Ramos (cell line): ENCODE results near the gene PPP1R3D.
"Not testable (repeated sequence)": the region's sequence is repeated elsewhere in the genome, so short reads cannot be mapped to it uniquely, and the experiment has no call there.

Experiments used
- in situ Hi-C: fragments of 300-500 bp; cut with MboI; formaldehyde crosslinking; loops from one replicate; pipeline ENCODE4 v1.14.3; 2022; ENCODE audit warnings: low sequenced_read_pairs; ENCODE audit not compliant: unreplicated experiment

The PPP1R3D gene, protein sequence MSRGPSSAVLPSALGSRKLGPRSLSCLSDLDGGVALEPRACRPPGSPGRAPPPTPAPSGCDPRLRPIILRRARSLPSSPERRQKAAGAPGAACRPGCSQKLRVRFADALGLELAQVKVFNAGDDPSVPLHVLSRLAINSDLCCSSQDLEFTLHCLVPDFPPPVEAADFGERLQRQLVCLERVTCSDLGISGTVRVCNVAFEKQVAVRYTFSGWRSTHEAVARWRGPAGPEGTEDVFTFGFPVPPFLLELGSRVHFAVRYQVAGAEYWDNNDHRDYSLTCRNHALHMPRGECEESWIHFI

DNA sequence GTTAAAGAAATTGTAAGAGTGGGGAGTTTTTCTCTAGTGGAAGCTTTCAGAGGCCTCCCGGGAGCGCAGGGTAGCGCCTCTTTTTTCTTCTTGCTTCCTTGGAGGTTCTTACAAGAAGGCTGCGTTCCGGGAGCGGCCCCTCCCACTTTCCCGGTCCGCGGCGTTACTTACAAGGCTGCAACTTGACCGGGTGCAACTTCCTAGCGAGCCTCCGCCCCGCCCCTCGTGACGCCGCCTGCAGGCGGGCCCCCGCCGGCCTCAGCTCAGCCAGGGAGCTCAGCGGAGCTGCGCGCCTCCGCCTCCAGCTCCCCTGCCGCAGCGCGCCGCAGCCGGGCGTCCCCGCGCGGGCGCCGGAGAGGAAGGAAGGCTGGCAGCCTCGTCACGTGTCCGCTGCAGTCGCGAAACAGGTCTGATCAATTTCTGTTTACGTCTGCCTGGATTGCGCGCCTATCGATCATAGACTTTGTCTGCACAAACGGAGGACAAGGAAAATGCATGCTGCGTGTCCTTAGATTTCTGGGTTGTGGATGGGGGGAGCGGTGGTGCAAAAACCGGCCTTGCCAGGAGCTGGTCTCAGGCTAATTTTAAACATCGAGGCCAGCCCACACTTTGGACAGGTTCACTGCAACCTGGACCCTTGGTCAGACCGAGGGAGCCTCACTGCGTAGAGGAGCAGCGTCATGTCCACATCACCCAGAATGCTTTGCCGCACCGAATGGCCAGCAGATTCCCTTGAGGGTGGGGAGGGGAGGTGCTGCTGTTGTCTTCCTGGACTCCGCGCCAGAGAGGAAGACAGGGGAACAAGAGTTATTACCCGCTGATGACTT is at the start of gene PPP1R3D, which contains the start of gene FAM217B:
PPP1R3D (minus strand) TSS at position 177 of the 827 bp plus-strand sequence. CDS start 374 bp downstream, outside the sequence.
FAM217B (plus strand) TSS at position 261 of the 827 bp plus-strand sequence. CDS start 3,555 bp downstream, outside the sequence.
- in situ Hi-C loops = no loop called here

- in situ Hi-C loops = no loop called here
Observed at GRCh38 chr20:59988141-59988540, 48.0 kb upstream of the PPP1R3D start.

DNA sequence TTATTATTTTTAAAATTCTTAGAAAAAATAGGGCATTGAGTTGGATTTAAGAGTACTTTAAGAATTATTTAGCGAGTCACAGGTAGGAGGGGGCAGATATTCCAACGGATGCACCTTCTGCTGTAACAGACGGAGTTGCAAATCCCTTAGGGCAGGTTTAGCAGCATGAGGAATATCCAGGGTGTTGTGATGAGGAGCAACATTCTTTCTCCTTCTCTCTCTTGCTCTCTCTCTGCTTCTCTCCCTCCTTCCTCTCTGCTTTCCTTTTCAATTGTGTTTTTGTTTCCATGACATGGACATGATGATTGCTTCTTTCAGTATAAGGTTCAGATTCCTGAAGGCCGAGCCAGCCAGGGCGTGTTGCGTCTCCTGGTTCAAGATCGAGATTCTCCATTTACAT is 47.0 kb upstream of the PPP1R3D start:
- in situ Hi-C loops = no loop called here

DNA sequence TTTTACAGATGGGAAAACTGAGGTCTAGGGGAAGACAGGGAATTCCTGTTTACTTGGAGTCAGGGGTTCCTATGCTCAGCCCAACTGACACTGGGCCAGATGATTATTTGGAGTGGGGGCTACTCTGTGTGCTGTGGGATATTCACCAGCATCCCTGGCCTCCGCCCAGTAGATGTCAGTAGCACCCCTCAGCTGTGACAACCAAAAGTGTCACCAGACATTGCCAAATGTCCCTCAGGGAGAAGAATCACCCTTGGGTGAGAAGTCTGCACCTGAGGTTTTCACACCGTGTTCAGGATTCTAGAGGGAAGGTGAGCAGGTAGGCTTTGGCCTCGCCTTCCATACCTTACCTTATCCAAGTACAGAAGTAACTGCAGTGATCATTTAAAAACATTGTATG is 45.8 kb upstream of the PPP1R3D start:
- in situ Hi-C loops = no loop called here

- in situ Hi-C loops = no loop called here
Observed at GRCh38 chr20:59985164-59985563, 45.1 kb upstream of the PPP1R3D start.

DNA sequence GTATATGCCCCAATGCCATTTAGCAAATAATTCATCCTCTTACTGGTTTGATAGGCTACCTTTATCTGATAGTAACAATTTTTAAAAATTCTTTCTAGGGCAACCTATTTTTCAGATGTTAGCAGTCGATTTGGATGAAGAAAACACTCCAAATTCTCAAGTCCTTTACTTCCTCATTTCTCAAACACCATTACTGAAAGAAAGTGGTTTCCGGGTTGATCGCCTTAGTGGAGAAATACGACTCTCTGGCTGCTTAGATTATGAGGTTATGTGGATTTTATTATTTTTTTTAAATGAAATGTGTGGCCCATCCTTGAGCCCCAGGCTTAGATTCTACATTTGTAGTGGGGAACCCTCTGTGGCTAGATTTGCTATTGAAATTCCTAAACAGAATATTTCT is 44.4 kb upstream of the PPP1R3D start:
- in situ Hi-C loops = no loop called here

- in situ Hi-C loops = no loop called here
Observed at GRCh38 chr20:59983076-59983475, 43.0 kb upstream of the PPP1R3D start.

- in situ Hi-C loops = no loop called here
Observed at GRCh38 chr20:59977086-59977485, 37.0 kb upstream of the PPP1R3D start.

- in situ Hi-C loops = no loop called here
Observed at GRCh38 chr20:59976156-59976782, 36.2 kb upstream of the PPP1R3D start.

- in situ Hi-C loops = no loop called here
Observed at GRCh38 chr20:59972037-59972801, 32.1 kb upstream of the PPP1R3D start.

GRCh38 chr20:59971428-59971827 is 31.3 kb upstream of the PPP1R3D start:
- in situ Hi-C loops = no loop called here

- in situ Hi-C loops = no loop called here
Observed at GRCh38 chr20:59966428-59966827, 26.3 kb upstream of the PPP1R3D start.

- in situ Hi-C loops = no loop called here
Observed at GRCh38 chr20:59962155-59962554, 22.1 kb upstream of the PPP1R3D start.

- in situ Hi-C loops = no loop called here
Observed at GRCh38 chr20:59961423-59961822, 21.3 kb upstream of the PPP1R3D start.

DNA sequence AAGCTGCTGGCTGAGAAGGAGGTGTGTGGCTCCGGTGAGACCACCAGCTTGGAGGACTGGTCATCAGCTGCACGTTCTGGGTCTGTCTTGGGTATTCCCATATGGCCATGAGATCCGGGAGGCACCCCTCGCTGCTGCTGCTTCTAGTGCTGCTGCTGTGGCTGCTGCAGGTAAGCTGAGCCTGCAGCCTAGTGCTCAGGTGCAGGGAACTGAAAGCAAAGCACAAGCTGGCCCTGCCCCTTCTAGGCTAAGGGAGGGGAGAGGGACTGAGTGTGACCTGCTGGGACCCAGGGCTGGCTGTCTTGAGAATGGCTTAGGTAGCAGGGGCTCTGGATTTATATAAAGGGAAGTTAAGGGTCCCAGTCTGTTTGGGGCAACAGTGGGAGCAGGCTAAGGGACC is 18.5 kb upstream of the PPP1R3D start:
- in situ Hi-C loops = no loop called here

- in situ Hi-C loops = no loop called here
Observed at GRCh38 chr20:59958123-59958522, 18.0 kb upstream of the PPP1R3D start, which contains the start of gene CDH26. Gene CDH26, plus strand, starts transcription at chr20:59958423. Its CDS starts 304 bp downstream, at chr20:59958727.

GRCh38 chr20:59957568-59957967 is 17.5 kb upstream of the PPP1R3D start:
- in situ Hi-C loops = not testable (repeated sequence)

- in situ Hi-C loops = no loop called here
Observed at GRCh38 chr20:59955131-59955796, 15.2 kb upstream of the PPP1R3D start.

GRCh38 chr20:59954718-59955117 is 14.6 kb upstream of the PPP1R3D start:
- in situ Hi-C loops = no loop called here

DNA sequence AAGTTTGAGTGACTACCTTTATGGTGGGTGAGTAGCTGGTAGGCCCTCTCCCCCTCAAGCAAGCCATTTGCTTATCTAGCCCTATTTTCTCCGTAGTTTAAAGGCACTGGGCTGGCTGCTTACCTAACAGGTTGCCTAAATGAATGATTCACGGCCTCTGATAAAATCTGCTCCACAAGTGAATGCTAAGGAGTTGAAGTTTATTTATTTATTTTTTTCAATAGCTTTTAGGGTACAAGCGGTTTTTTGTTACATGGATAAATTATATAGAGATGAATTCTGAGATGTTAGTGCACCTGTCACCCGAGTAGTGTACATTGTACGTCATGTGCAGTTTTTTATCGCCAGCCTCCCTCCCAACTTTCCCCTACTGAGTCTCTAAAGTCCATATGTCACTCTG is 9.8 kb upstream of the PPP1R3D start:
- in situ Hi-C loops = no loop called here
